PC-3 (cell line): ENCODE data around the gene TMEM131. TPM values are rescaled to one million over a fixed set of nuclear protein-coding genes. Genes with fewer than 3 reads are reported as not detected.
A peak's percentile ranks its signal among the peaks of the same experiment; 100 is the strongest.

ENCODE experiments used
- ATAC-seq: fragments of 200-7000 bp; cut with Tn5 transposase; 2 replicates; pipeline ENCODE4 v1.9.1; 2020; ENCODE audit warnings: mild to moderate bottlenecking, moderate library complexity
- BruUV-seq: library from RNA; stranded (reverse); fragments of 400-500 nt; replicated peaks from 2 replicates; lab custom pipeline; 2021; lab: Mats Ljungman, UMichigan
- CTCF ChIA-PET: fragments of 300-600 bp; sonication (Branson Sonifier 250); formaldehyde crosslinking; loops from one replicate; lab custom pipeline; 2022; ENCODE audit warnings: antibody characterized with exemption; lab: Charles Lee
- POLR2A ChIA-PET: fragments of 300-600 bp; sonication (Branson Sonifier 250); formaldehyde crosslinking; loops from one replicate; lab custom pipeline; 2022; ENCODE audit warnings: antibody characterized with exemption; ENCODE audit not compliant: unreplicated experiment; lab: Charles Lee
- DNase-seq: peaks from one replicate; pipeline ENCODE4 v3.0.0-alpha.2; 2015
- H2AFZ ChIP-seq: fragments of 300-600 bp; sonication (generic); 2 replicates; pipeline ENCODE4 v1.6.0; 2016; ENCODE audit warnings: antibody characterized with exemption, low read length
- H3F3A ChIP-seq: fragments of 300-600 bp; sonication (generic); one replicate; pipeline ENCODE4 v1.6.0; 2017; ENCODE audit warnings: antibody characterized with exemption, low read length, control low read depth, mild to moderate bottlenecking; ENCODE audit not compliant: unreplicated experiment
- H3K27ac ChIP-seq: fragments of 300-600 bp; sonication (generic); 2 replicates; pipeline ENCODE4 v1.5.1; 2016; ENCODE audit warnings: mild to moderate bottlenecking, low read length
- H3K27me3 ChIP-seq: fragments of 300-600 bp; sonication (generic); 2 replicates; pipeline ENCODE4 v1.6.1; 2016; ENCODE audit warnings: low read length, mixed read lengths
- H3K36me3 ChIP-seq: fragments of 300-600 bp; sonication (generic); 2 replicates; pipeline ENCODE4 v1.6.1; 2016; ENCODE audit warnings: low read depth, mixed run types, low read length, mixed read lengths
- H3K4me1 ChIP-seq: fragments of 300-600 bp; sonication (generic); 2 replicates; pipeline ENCODE4 v1.5.1; 2016; ENCODE audit warnings: low read length; ENCODE audit not compliant: insufficient read depth
- H3K4me2 ChIP-seq: fragments of 300-600 bp; sonication (generic); 2 replicates; pipeline ENCODE4 v1.6.0; 2016; ENCODE audit warnings: low read length
- H3K4me3 ChIP-seq: fragments of 300-600 bp; sonication (generic); 2 replicates; pipeline ENCODE4 v1.5.1; 2016; ENCODE audit warnings: mild to moderate bottlenecking, low read length, mixed read lengths
- H3K79me2 ChIP-seq: fragments of 300-600 bp; sonication (generic); 2 replicates; pipeline ENCODE4 v1.6.1; 2017; ENCODE audit warnings: low read length, mixed read lengths
- H3K9ac ChIP-seq: fragments of 300-600 bp; sonication (generic); 2 replicates; pipeline ENCODE4 v1.6.0; 2016; ENCODE audit warnings: mild to moderate bottlenecking, low read length
- H3K9me2 ChIP-seq: fragments of 300-600 bp; sonication (generic); replicated peaks from 2 replicates; pipeline ENCODE4 v1.6.1; 2016; ENCODE audit warnings: mixed run types, low read length, mixed read lengths
- H3K9me3 ChIP-seq: fragments of 300-600 bp; sonication (generic); 2 replicates; pipeline ENCODE4 v1.6.1; 2016; ENCODE audit warnings: low read length, mixed read lengths
- H4K20me1 ChIP-seq: fragments of 300-600 bp; sonication (generic); 2 replicates; pipeline ENCODE4 v1.6.1; 2016; ENCODE audit warnings: low read length, mixed read lengths
- EZH2 ChIP-seq: fragments of 300-600 bp; sonication (generic); IDR thresholded peaks from one replicate; pipeline ENCODE4 v1.6.1; 2017; ENCODE audit warnings: antibody characterized with exemption, mild to moderate bottlenecking, low read length; ENCODE audit not compliant: unreplicated experiment
- EZH2phosphoT487 ChIP-seq: fragments of 300-600 bp; sonication (generic); IDR thresholded peaks from 2 replicates; pipeline ENCODE4 v1.6.1; 2018; ENCODE audit warnings: mild to moderate bottlenecking, antibody characterized with exemption, low read length, borderline replicate concordance
- intact Hi-C: fragments of 100-400 bp; cut with micrococcal nuclease; formaldehyde crosslinking; loops from 2 replicates; pipeline ENCODE4 v1.9.0; 2023
- total RNA-seq: library from RNA; depleted of rRNA; stranded (reverse); fragments of >200 nt; gene quantifications from 2 replicates; pipeline ENCODE4 v1.2.3, GENCODE V29; 2014
- TF ChIP-seq, protein P1 (sequence below): fragments of 300-600 bp; sonication (generic); conservative IDR thresholded peaks from 2 replicates; pipeline ENCODE4 v1.5.1; 2017; ENCODE audit warnings: antibody characterized with exemption, low read depth, mild to moderate bottlenecking, low read length

TMEM131 gene
- total RNA-seq, 1 experiment from 2014 or later, result 21.1 TPM

DNA sequence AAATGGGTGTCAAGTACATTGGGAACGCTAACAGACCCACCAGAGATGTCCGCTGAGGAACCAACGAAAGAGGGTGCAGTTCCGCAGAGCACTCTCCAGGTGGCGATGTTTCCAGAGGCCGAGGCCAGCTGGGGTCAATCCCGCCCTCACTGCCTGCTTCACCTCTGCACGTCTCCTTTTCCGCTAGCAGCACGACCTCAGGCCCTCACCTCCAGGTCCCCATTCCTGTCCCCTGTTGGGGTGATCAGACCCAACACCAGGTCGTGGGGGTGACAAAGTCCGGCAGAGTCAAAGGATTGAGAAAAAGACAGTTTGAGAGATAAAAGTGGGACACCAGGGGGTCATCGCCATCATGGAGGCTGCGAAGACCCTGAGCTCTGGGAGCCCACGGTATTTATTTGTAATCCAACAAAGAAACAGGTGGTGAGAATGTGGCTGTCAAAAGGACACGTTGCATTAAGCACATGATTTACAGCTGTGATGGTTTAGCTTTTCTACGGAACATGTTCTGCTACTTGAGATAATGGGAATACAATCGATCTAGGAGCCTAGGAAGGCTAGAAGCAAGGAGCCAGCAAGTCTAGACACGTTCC is 255.1 kb downstream of the TMEM131 start:
- POLR2A ChIA-PET, result interaction anchor here (0.6 kb wide), 2 partner anchors 12 to 18 kb away, joined by 3 to 5 read pairs; no protein-coding TSS in a partner anchor
- Histone ChIP-seq H3K36me3 (no peaks in the 10 kb centered on the region; the same call in 1 of the 2 replicates), H3K27me3 (no peaks in the 10 kb centered on the region), H3K9me2 (no peaks in the 10 kb centered on the region), H3K4me1 (peaks cover 11% of the 10 kb centered on the region), H3K9ac (no peak overlapping the region), H3F3A (no peaks in the 10 kb centered on the region), H2AFZ (no peak overlapping the region), H3K4me3 (no peak overlapping the region), H3K9me3 (no peaks in the 10 kb centered on the region), H3K4me2 (no peak overlapping the region), H4K20me1 (no peaks in the 10 kb centered on the region), H3K79me2 (no peaks in the 10 kb centered on the region), H3K27ac (no peak overlapping the region)
- TF ChIP-seq EZH2, result no peak
- TF ChIP-seq, protein P1, sequence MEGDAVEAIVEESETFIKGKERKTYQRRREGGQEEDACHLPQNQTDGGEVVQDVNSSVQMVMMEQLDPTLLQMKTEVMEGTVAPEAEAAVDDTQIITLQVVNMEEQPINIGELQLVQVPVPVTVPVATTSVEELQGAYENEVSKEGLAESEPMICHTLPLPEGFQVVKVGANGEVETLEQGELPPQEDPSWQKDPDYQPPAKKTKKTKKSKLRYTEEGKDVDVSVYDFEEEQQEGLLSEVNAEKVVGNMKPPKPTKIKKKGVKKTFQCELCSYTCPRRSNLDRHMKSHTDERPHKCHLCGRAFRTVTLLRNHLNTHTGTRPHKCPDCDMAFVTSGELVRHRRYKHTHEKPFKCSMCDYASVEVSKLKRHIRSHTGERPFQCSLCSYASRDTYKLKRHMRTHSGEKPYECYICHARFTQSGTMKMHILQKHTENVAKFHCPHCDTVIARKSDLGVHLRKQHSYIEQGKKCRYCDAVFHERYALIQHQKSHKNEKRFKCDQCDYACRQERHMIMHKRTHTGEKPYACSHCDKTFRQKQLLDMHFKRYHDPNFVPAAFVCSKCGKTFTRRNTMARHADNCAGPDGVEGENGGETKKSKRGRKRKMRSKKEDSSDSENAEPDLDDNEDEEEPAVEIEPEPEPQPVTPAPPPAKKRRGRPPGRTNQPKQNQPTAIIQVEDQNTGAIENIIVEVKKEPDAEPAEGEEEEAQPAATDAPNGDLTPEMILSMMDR, result peak; percentile 75
- DNase-seq (peak; percentile 49), ATAC-seq (no peak)
- no TSS peak for BruUV-seq
- CTCF ChIA-PET, result interaction anchor here (0.7 to 1.0 kb wide), 2 partner anchors 12 to 17 kb away, joined by 4 to 6 read pairs; no protein-coding TSS in a partner anchor
- intact Hi-C loops, result no loop called here

DNA sequence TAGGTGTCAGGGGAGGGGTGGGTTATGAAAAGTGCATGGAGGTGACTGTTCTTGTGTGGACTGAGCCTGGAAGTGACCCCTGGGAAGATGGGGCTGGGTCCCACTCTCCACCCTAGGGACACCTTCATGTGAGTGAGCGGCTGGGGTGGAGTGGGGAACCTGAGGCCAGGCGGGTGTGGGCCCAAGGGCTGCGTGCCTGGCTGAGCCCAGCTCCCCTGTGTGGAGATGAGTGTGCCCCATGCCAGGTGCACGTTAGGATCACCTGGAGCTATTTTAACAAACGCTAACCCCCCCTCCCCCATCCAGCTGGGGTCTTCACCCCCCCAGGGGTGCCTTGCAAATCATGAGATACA is 255.9 kb downstream of the TMEM131 start:
- H3K36me3 ChIP-seq, result no peaks in the 10 kb centered on the region; the same call in 1 of the 2 replicates
- H3K4me2 ChIP-seq, result no peak overlapping the region
- intact Hi-C loops, result no loop called here
- no peaks in the 10 kb centered on the region for H3F3A ChIP-seq
- no peak overlapping the region for H3K4me3 ChIP-seq
- H3K79me2 ChIP-seq, result no peaks in the 10 kb centered on the region
- ATAC-seq (no peak), DNase-seq (no peak)
- CTCF ChIA-PET, result interaction anchor here (0.7 kb wide), 2 partner anchors 13 to 558 kb away, joined by 4 read pairs; no protein-coding TSS in a partner anchor
- no peaks in the 10 kb centered on the region for H4K20me1 ChIP-seq
- H3K9me2 ChIP-seq, result no peaks in the 10 kb centered on the region
- POLR2A ChIA-PET, result interaction anchor here (0.6 kb wide), 1 partner anchor 11 kb away, joined by 5 read pairs; no protein-coding TSS in a partner anchor
- no peak overlapping the region for H3K9ac ChIP-seq
- H3K9me3 ChIP-seq, result no peaks in the 10 kb centered on the region
- no peak overlapping the region for H2AFZ ChIP-seq
- peaks cover 11% of the 10 kb centered on the region for H3K4me1 ChIP-seq
- no peak overlapping the region for H3K27ac ChIP-seq
- TF ChIP-seq EZH2, result no peak
- TF ChIP-seq, protein P1, result no peak
- BruUV-seq, result no TSS peak
- H3K27me3 ChIP-seq, result no peaks in the 10 kb centered on the region

DNA sequence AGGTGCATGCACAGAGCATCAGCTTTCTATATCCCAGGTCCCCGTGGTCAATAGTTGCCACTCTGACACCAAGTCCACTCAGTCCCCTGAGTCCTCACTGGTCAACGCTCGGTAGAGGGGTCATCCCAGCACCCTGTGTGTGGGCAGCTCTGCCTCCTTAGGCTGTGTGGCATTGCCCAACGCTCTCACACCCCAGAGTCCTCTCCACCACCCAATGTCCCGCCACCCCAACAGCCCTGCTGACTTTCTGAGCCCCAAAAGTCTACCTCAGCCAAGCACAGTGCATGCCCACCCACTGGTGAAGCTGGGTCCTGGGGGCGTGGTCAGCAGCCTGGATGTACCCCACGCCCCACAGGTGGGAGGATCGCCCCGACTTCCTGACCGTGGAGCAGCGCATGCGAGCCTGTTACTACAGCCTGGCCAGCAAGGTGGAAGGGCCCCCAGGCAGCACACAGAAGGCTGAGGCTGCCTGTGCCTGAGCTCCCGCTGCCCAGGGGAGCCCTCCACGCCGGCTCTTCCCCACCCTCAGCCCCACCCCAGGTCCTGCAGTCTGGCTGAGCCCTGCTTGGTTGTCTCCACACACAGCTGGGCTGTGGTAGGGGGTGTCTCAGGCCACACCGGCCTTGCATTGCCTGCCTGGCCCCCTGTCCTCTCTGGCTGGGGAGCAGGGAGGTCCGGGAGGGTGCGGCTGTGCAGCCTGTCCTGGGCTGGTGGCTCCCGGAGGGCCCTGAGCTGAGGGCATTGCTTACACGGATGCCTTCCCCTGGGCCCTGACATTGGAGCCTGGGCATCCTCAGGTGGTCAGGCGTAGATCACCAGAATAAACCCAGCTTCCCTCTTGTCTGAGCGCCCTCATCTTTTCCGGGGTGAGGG is 256.5 kb downstream of the TMEM131 start:
- Histone ChIP-seq H3F3A (no peaks in the 10 kb centered on the region), H2AFZ (no peak overlapping the region), H3K9me2 (no peaks in the 10 kb centered on the region), H3K9me3 (no peaks in the 10 kb centered on the region), H3K4me2 (no peak overlapping the region), H4K20me1 (no peaks in the 10 kb centered on the region), H3K4me1 (peaks cover 11% of the 10 kb centered on the region), H3K36me3 (no peaks in the 10 kb centered on the region; the same call in 1 of the 2 replicates), H3K27ac (no peak overlapping the region), H3K4me3 (no peak overlapping the region), H3K27me3 (no peaks in the 10 kb centered on the region), H3K79me2 (no peaks in the 10 kb centered on the region), H3K9ac (no peak overlapping the region)
- CTCF ChIA-PET, result interaction anchor here (0.7 kb wide), 1 partner anchor 559 kb away, joined by 4 read pairs; no protein-coding TSS in a partner anchor
- DNase-seq (no peak), ATAC-seq (no peak)
- POLR2A ChIA-PET, result no interaction called here
- intact Hi-C loops, result no loop called here
- no TSS peak for BruUV-seq
- TF ChIP-seq EZH2phosphoT487, result no peak
